HEK293 (cell line): Measurements from ENCODE around the gene CENPK.

Experiments
- CTCF ChIA-PET: fragments of 350-600 bp; formaldehyde crosslinking; extraction: SDS; loops from one replicate; lab custom pipeline; 2021; ENCODE audit warnings: antibody characterized with exemption; lab: Yijun Ruan, JAX
- POLR2A ChIA-PET: fragments of 300-600 bp; formaldehyde crosslinking; extraction: SDS; loops from one replicate; lab custom pipeline; 2020; ENCODE audit warnings: antibody characterized with exemption, inconsistent platforms; lab: Yijun Ruan, JAX
- H3K27ac ChIP-seq: fragments of 200-500 bp; sonication (Bioruptor generic); 2 replicates; pipeline ENCODE4 v1.5.1; 2014; ENCODE audit warnings: low read depth, low read length, control low read depth, inconsistent platforms; ENCODE audit errors: extremely low read depth
- H3K36me3 ChIP-seq, 2 experiments: fragments of 200-500 bp in 1 of 2; sonication (Bioruptor generic) in 1 of 2; 1 replicate in 1 of 2; 2 replicates in 1 of 2; pipeline ENCODE4 v1.5.1; 2014 to 2017; ENCODE audit warnings: inconsistent platforms in 2 of 2, low read length in 2 of 2; ENCODE audit not compliant: control insufficient read depth in 2 of 2, insufficient read depth in 1 of 2
- H3K4me1 ChIP-seq: fragments of 200-500 bp; sonication (Bioruptor generic); 2 replicates; pipeline ENCODE4 v1.5.1; 2014; ENCODE audit warnings: mild to moderate bottlenecking, low read length, inconsistent platforms; ENCODE audit not compliant: control insufficient read depth, insufficient read depth
- H3K4me3 ChIP-seq: 2 replicates; pipeline ENCODE4 v1.5.1; 2011; ENCODE audit warnings: low read depth, mild to moderate bottlenecking, control low read depth, low read length, moderate library complexity
- H3K9me3 ChIP-seq: fragments of 200-500 bp; sonication (Bioruptor generic); 2 replicates; pipeline ENCODE4 v1.5.1; 2014; ENCODE audit warnings: low read depth, low read length, inconsistent platforms; ENCODE audit not compliant: control insufficient read depth, insufficient read depth
- IKZF3 ChIP-seq: fragments of 450-650 bp; IDR thresholded peaks from 2 replicates; pipeline ENCODE4 v1.5.0; 2018; ENCODE audit warnings: missing biosample characterization, mild to moderate bottlenecking, missing genetic modification characterization, moderate library complexity
- INSM2 ChIP-seq: fragments of 450-650 bp; formaldehyde crosslinking; IDR thresholded peaks from 2 replicates; pipeline ENCODE4 v1.5.1; 2016; ENCODE audit warnings: missing biosample characterization, missing genetic modification characterization
- KLF1 ChIP-seq: fragments of 450-650 bp; formaldehyde crosslinking; IDR thresholded peaks from 2 replicates; pipeline ENCODE4 v1.5.1; 2016; ENCODE audit warnings: missing biosample characterization, missing genetic modification characterization
- PBX3 ChIP-seq: sonication (generic); formaldehyde crosslinking; IDR thresholded peaks from 2 replicates; pipeline ENCODE4 v1.8.1; 2022; ENCODE audit warnings: mild to moderate bottlenecking, moderate library complexity, missing genetic modification reagents
- PRDM4 ChIP-seq: fragments of 450-650 bp; formaldehyde crosslinking; IDR thresholded peaks from 2 replicates; pipeline ENCODE4 v1.5.1; 2017; ENCODE audit warnings: missing biosample characterization, missing genetic modification characterization
- ZBTB44 ChIP-seq: fragments of 450-650 bp; IDR thresholded peaks from 2 replicates; pipeline ENCODE4 v1.5.1; 2018; ENCODE audit warnings: missing biosample characterization, mild to moderate bottlenecking, missing genetic modification characterization
- ZBTB8A ChIP-seq: fragments of 450-650 bp; formaldehyde crosslinking; IDR thresholded peaks from 2 replicates; pipeline ENCODE4 v1.5.1; 2016; ENCODE audit warnings: missing biosample characterization, missing genetic modification characterization
- ZNF132 ChIP-seq: fragments of 450-650 bp; formaldehyde crosslinking; IDR thresholded peaks from 2 replicates; pipeline ENCODE4 v1.5.1; 2017; ENCODE audit warnings: missing biosample characterization, missing genetic modification characterization, borderline replicate concordance
- ZNF366 ChIP-seq: fragments of 450-650 bp; formaldehyde crosslinking; conservative IDR thresholded peaks from 2 replicates; pipeline ENCODE4 v1.5.1; 2016; ENCODE audit warnings: missing biosample characterization, missing genetic modification characterization
- ZNF449 ChIP-seq: fragments of 450-650 bp; formaldehyde crosslinking; IDR thresholded peaks from 2 replicates; pipeline ENCODE4 v1.5.1; 2017; ENCODE audit warnings: missing biosample characterization, mild to moderate bottlenecking, missing genetic modification characterization, moderate library complexity
- ZNF530 ChIP-seq: fragments of 450-650 bp; formaldehyde crosslinking; IDR thresholded peaks from 2 replicates; pipeline ENCODE4 v1.5.1; 2016; ENCODE audit warnings: low read depth, missing biosample characterization, missing genetic modification characterization
- ZNF548 ChIP-seq: fragments of 450-650 bp; formaldehyde crosslinking; IDR thresholded peaks from 2 replicates; pipeline ENCODE4 v1.5.1; 2016; ENCODE audit warnings: missing biosample characterization, missing genetic modification characterization
- ZNF561 ChIP-seq: fragments of 450-650 bp; IDR thresholded peaks from 2 replicates; pipeline ENCODE4 v1.5.1; 2018; ENCODE audit warnings: missing biosample characterization, missing genetic modification characterization, borderline replicate concordance
- ZNF621 ChIP-seq: fragments of 450-650 bp; formaldehyde crosslinking; IDR thresholded peaks from 2 replicates; pipeline ENCODE4 v1.5.1; 2017; ENCODE audit warnings: missing biosample characterization, missing genetic modification characterization
- ZNF629 ChIP-seq: fragments of 450-650 bp; formaldehyde crosslinking; IDR thresholded peaks from 2 replicates; pipeline ENCODE4 v1.5.1; 2017; ENCODE audit warnings: missing biosample characterization, missing genetic modification characterization
- ZNF664 ChIP-seq: fragments of 450-650 bp; formaldehyde crosslinking; IDR thresholded peaks from 2 replicates; pipeline ENCODE4 v1.5.1; 2016; ENCODE audit warnings: missing biosample characterization, missing genetic modification characterization
- ZNF692 ChIP-seq: fragments of 450-650 bp; formaldehyde crosslinking; IDR thresholded peaks from 2 replicates; pipeline ENCODE4 v1.5.1; 2016; ENCODE audit warnings: missing biosample characterization, missing genetic modification characterization
- ZNF747 ChIP-seq: fragments of 450-650 bp; formaldehyde crosslinking; IDR thresholded peaks from 2 replicates; pipeline ENCODE4 v1.5.1; 2016; ENCODE audit warnings: missing biosample characterization, missing genetic modification characterization
- ZNF843 ChIP-seq: fragments of 450-650 bp; formaldehyde crosslinking; IDR thresholded peaks from 2 replicates; pipeline ENCODE4 v1.5.1; 2016; ENCODE audit warnings: missing biosample characterization, missing genetic modification characterization
- ZSCAN4 ChIP-seq: fragments of 450-650 bp; formaldehyde crosslinking; IDR thresholded peaks from 2 replicates; pipeline ENCODE4 v1.5.1; 2017; ENCODE audit warnings: missing biosample characterization, missing genetic modification characterization

CENPK gene

GRCh38 chr5:65479527-65479926 is 83.4 kb downstream of the CENPK start:
- peaks cover 22% of the 10 kb centered on the region for H3K4me1 ChIP-seq
- TF ChIP-seq PRDM4 (tag by site-specific recombination) (no peak), INSM2 (tag by site-specific recombination) (no peak), ZNF747 (tag by site-specific recombination) (no peak), ZNF621 (tag by site-specific recombination) (no peak), ZBTB8A (tag by site-specific recombination) (no peak)
- peak overlapping the region; percentile 85 for H3K27ac ChIP-seq
- CTCF ChIA-PET: interaction anchor here (0.7 kb wide), 1 partner anchor 257 kb away, joined by 3 read pairs; no protein-coding TSS in a partner anchor
- H3K9me3 ChIP-seq: no peaks in the 10 kb centered on the region
- POLR2A ChIA-PET: no interaction called here
- no peaks in the 10 kb centered on the region for H3K36me3 ChIP-seq
- H3K4me3 ChIP-seq: peak overlapping the region; percentile 54

- Histone ChIP-seq H3K36me3 (no peaks in the 10 kb centered on the region), H3K4me1 (peaks cover 20% of the 10 kb centered on the region), H3K27ac (peak overlapping the region; percentile 24)
- POLR2A ChIA-PET: no interaction called here
- peak; percentile 54; the same call in 1 of the 2 replicates for TF ChIP-seq ZNF629 (tag by site-specific recombination)
- peak; percentile 49; the same call in 1 of the 2 replicates for TF ChIP-seq ZNF843 (tag by site-specific recombination)
- no peak for TF ChIP-seq ZNF530 (tag by site-specific recombination)
- peak; percentile 24; the same call in 1 of the 2 replicates for TF ChIP-seq ZNF692 (tag by site-specific recombination)
- TF ChIP-seq ZNF366 (tag by site-specific recombination): peak; percentile 61
- TF ChIP-seq, all 188 proteins: peak for 4
- H3K4me3 ChIP-seq: no peak overlapping the region
- CTCF ChIA-PET: interaction anchor here (0.7 to 1.2 kb wide), 2 partner anchors 538 to 667 kb away, joined by 3 read pairs; no protein-coding TSS in a partner anchor
- H3K9me3 ChIP-seq: no peaks in the 10 kb centered on the region
Measured at GRCh38 chr5:65478336-65478735, 84.6 kb downstream of the CENPK start.

GRCh38 chr5:65475895-65476294 is 87.1 kb downstream of the CENPK start:
- no peak overlapping the region for H3K4me3 ChIP-seq
- no peaks in the 10 kb centered on the region for H3K36me3 ChIP-seq
- CTCF ChIA-PET: interaction anchor here (0.7 kb wide), 1 partner anchor 94 kb away, joined by 3 read pairs; no protein-coding TSS in a partner anchor
- POLR2A ChIA-PET: no interaction called here
- H3K27ac ChIP-seq: no peak overlapping the region
- no peaks in the 10 kb centered on the region for H3K9me3 ChIP-seq
- peaks cover 19% of the 10 kb centered on the region for H3K4me1 ChIP-seq
- no peak for TF ChIP-seq ZBTB44
- no peak for TF ChIP-seq ZNF664 (tag by site-specific recombination)
- TF ChIP-seq ZSCAN4 (tag by site-specific recombination): no peak
- TF ChIP-seq IKZF3 (tag by site-specific recombination): no peak
- TF ChIP-seq ZNF132 (tag by site-specific recombination): no peak
- no peak for TF ChIP-seq KLF1 (tag by site-specific recombination)
- TF ChIP-seq ZNF561 (tag by site-specific recombination): no peak
- TF ChIP-seq ZNF548 (tag by site-specific recombination): no peak
- TF ChIP-seq ZNF449 (tag by site-specific recombination): no peak
- TF ChIP-seq ZNF629 (tag by site-specific recombination): no peak
- no peak for TF ChIP-seq PBX3 (CRISPR knock-in tag)
